ENCODE results near the gene PAQR7.

GRCh38 chr1:25825605-25826004 is 49.9 kb downstream of the PAQR7 start:
- TF ChIP-seq, protein P1, sequence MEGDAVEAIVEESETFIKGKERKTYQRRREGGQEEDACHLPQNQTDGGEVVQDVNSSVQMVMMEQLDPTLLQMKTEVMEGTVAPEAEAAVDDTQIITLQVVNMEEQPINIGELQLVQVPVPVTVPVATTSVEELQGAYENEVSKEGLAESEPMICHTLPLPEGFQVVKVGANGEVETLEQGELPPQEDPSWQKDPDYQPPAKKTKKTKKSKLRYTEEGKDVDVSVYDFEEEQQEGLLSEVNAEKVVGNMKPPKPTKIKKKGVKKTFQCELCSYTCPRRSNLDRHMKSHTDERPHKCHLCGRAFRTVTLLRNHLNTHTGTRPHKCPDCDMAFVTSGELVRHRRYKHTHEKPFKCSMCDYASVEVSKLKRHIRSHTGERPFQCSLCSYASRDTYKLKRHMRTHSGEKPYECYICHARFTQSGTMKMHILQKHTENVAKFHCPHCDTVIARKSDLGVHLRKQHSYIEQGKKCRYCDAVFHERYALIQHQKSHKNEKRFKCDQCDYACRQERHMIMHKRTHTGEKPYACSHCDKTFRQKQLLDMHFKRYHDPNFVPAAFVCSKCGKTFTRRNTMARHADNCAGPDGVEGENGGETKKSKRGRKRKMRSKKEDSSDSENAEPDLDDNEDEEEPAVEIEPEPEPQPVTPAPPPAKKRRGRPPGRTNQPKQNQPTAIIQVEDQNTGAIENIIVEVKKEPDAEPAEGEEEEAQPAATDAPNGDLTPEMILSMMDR (IDR thresholded peaks at IDR 0.05; ENCODE audit: insufficient read depth, low read depth, low read length) = no peak
- no peak for TF ChIP-seq EZH2 (IDR thresholded peaks at IDR 0.05; ENCODE audit: insufficient read depth, low read length)

All from astrocyte (in vitro differentiated cells and primary cell).